ENCODE results near the gene MMP27. TPM values are rescaled to one million over a fixed set of nuclear protein-coding genes. Genes with fewer than 3 reads are reported as not detected.

MMP27 gene
- total and polyA plus RNA-seq, 2 donors (not counting 1 experiment from before 2014, with no cell fraction given), result 0.08 to 0.17 TPM

DNA sequence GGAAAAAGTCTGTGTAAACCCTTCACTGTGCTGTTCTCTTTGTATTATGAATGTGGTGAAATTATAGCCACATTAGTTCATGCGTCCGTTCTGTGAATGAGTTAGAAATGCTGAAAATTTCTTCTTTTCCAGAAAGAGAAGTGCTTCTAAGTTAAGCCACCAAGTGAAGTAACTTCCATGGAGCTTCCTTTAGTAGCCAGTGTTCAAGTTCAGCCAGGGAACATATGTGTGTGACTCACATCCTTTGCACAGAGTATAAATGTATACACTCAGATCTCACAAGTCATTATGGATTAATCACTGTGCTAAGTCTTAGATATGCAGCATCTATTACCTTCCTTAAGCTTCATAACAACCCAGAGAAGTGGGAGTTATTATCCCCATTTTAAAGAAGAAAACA lies 22.3 kb upstream of the MMP27 start:
- peak; percentile 80 to 88 for DNase-seq (ENCODE audit: low read depth in 2 of 2)
- no peaks in the 10 kb centered on the region for H3K9me3 ChIP-seq (ENCODE audit: control insufficient read depth, insufficient read depth, low read depth, low read length)
- no peak overlapping the region for H3K4me3 ChIP-seq (replicated peaks in 1 of 4; ENCODE audit: control extremely low read depth in 1 of 4, insufficient read depth in 1 of 4, low read depth in 3 of 4, low read length in 4 of 4)
- no peak overlapping the region for H2AFZ ChIP-seq (ENCODE audit: low read length)
- no peaks in the 10 kb centered on the region for H3K36me3 ChIP-seq (ENCODE audit: control insufficient read depth, insufficient read depth, low read length)
- no peak overlapping the region for H3K9ac ChIP-seq (ENCODE audit: insufficient read depth, low read length)
- peak overlapping the region; percentile 40 for H3K27ac ChIP-seq (ENCODE audit: insufficient read depth, low read length)
- H3K79me2 ChIP-seq (ENCODE audit: control insufficient read depth, insufficient read depth, low read length), result no peaks in the 10 kb centered on the region
- H3K27me3 ChIP-seq (ENCODE audit: control insufficient read depth, insufficient read depth, low read length), result no peaks in the 10 kb centered on the region
- H3K4me1 ChIP-seq (ENCODE audit: control insufficient read depth, extremely low read depth, insufficient read depth, low read length), result peaks cover 12% of the 10 kb centered on the region
- no peaks in the 10 kb centered on the region for H4K20me1 ChIP-seq (ENCODE audit: control insufficient read depth, extremely low read depth, insufficient read depth, low read length)
- peak overlapping the region; percentile 15 for H3K4me2 ChIP-seq (ENCODE audit: extremely low read depth, insufficient read depth, low read length)
- TF ChIP-seq EZH2 (IDR thresholded peaks at IDR 0.05; ENCODE audit: low read length, missing control alignments), result no peak
- TF ChIP-seq, protein P1, sequence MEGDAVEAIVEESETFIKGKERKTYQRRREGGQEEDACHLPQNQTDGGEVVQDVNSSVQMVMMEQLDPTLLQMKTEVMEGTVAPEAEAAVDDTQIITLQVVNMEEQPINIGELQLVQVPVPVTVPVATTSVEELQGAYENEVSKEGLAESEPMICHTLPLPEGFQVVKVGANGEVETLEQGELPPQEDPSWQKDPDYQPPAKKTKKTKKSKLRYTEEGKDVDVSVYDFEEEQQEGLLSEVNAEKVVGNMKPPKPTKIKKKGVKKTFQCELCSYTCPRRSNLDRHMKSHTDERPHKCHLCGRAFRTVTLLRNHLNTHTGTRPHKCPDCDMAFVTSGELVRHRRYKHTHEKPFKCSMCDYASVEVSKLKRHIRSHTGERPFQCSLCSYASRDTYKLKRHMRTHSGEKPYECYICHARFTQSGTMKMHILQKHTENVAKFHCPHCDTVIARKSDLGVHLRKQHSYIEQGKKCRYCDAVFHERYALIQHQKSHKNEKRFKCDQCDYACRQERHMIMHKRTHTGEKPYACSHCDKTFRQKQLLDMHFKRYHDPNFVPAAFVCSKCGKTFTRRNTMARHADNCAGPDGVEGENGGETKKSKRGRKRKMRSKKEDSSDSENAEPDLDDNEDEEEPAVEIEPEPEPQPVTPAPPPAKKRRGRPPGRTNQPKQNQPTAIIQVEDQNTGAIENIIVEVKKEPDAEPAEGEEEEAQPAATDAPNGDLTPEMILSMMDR (conservative IDR thresholded peaks at IDR 0.05 in 1 of 2, IDR thresholded peaks at IDR 0.05 in 1 of 2; ENCODE audit: low read depth in 1 of 2, low read length in 2 of 2), result no peak

GRCh38 chr11:102724904-102725500 lies 19.4 kb upstream of the MMP27 start, which contains the start of gene MMP8:
TSS of gene MMP8 (minus strand) at chr11:102724954. CDS start at chr11:102724855, 99 bp downstream.
- no peaks in the 10 kb centered on the region for H3K36me3 ChIP-seq (ENCODE audit: control insufficient read depth, insufficient read depth, low read length)
- H2AFZ ChIP-seq (ENCODE audit: low read length), result no peak within 1 kb of the TSS
- H4K20me1 ChIP-seq (ENCODE audit: control insufficient read depth, extremely low read depth, insufficient read depth, low read length), result no peaks in the 10 kb centered on the region
- H3K4me3 ChIP-seq (replicated peaks in 1 of 4; ENCODE audit: control extremely low read depth in 1 of 4, insufficient read depth in 1 of 4, low read depth in 3 of 4, low read length in 4 of 4), result no peak within 1 kb of the TSS
- H3K9me3 ChIP-seq (ENCODE audit: control insufficient read depth, insufficient read depth, low read depth, low read length), result no peaks in the 10 kb centered on the region
- no peaks in the 10 kb centered on the region for H3K79me2 ChIP-seq (ENCODE audit: control insufficient read depth, insufficient read depth, low read length)
- H3K4me2 ChIP-seq (ENCODE audit: extremely low read depth, insufficient read depth, low read length), result no peak within 1 kb of the TSS
- H3K27me3 ChIP-seq (ENCODE audit: control insufficient read depth, insufficient read depth, low read length), result no peaks in the 10 kb centered on the region
- DNase-seq (ENCODE audit: low read depth in 2 of 2), result peak in 1 of 2 donors; percentile 84
- no peak within 1 kb of the TSS for H3K27ac ChIP-seq (ENCODE audit: insufficient read depth, low read length)
- no peak within 1 kb of the TSS for H3K9ac ChIP-seq (ENCODE audit: insufficient read depth, low read length)
- peaks cover 6% of the 10 kb centered on the region for H3K4me1 ChIP-seq (ENCODE audit: control insufficient read depth, extremely low read depth, insufficient read depth, low read length)
- no peak for TF ChIP-seq EZH2 (IDR thresholded peaks at IDR 0.05; ENCODE audit: low read length, missing control alignments)
- TF ChIP-seq, protein P1 (conservative IDR thresholded peaks at IDR 0.05 in 1 of 2, IDR thresholded peaks at IDR 0.05 in 1 of 2; ENCODE audit: low read depth in 1 of 2, low read length in 2 of 2), result no peak

DNA sequence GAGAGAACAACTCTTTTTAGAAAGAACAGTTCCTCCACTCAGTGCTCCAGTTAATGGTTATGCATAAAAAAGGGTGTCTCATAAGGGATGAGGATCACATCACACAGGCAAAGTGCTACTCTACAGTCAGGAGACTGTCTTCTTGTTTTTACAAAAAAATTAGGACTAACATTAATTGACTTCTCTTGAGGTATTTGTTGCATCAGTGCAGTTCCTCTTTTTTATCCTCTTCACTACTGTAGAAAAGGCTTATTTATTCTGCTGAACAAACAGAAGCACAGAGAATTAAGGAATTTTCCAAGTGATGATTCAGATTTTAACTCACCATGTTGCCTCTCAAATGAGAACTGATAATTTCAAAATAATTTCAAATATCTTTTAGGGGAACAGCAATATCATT lies 17.3 kb upstream of the MMP27 start:
- no peak overlapping the region for H3K9ac ChIP-seq (ENCODE audit: insufficient read depth, low read length)
- H2AFZ ChIP-seq (ENCODE audit: low read length), result no peak overlapping the region
- no peaks in the 10 kb centered on the region for H3K27me3 ChIP-seq (ENCODE audit: control insufficient read depth, insufficient read depth, low read length)
- TF ChIP-seq, protein P1 (conservative IDR thresholded peaks at IDR 0.05 in 1 of 2, IDR thresholded peaks at IDR 0.05 in 1 of 2; ENCODE audit: low read depth in 1 of 2, low read length in 2 of 2), result no peak
- no peak for TF ChIP-seq EZH2 (IDR thresholded peaks at IDR 0.05; ENCODE audit: low read length, missing control alignments)
- no peak for DNase-seq (ENCODE audit: low read depth in 2 of 2)
- no peak overlapping the region for H3K4me2 ChIP-seq (ENCODE audit: extremely low read depth, insufficient read depth, low read length)
- no peak overlapping the region for H3K27ac ChIP-seq (ENCODE audit: insufficient read depth, low read length)
- no peaks in the 10 kb centered on the region for H3K79me2 ChIP-seq (ENCODE audit: control insufficient read depth, insufficient read depth, low read length)
- no peaks in the 10 kb centered on the region for H3K36me3 ChIP-seq (ENCODE audit: control insufficient read depth, insufficient read depth, low read length)
- H3K4me1 ChIP-seq (ENCODE audit: control insufficient read depth, extremely low read depth, insufficient read depth, low read length), result peaks cover under 1% of the 10 kb centered on the region
- H4K20me1 ChIP-seq (ENCODE audit: control insufficient read depth, extremely low read depth, insufficient read depth, low read length), result no peaks in the 10 kb centered on the region
- H3K4me3 ChIP-seq (replicated peaks in 1 of 4; ENCODE audit: control extremely low read depth in 1 of 4, insufficient read depth in 1 of 4, low read depth in 3 of 4, low read length in 4 of 4), result no peak overlapping the region
- H3K9me3 ChIP-seq (ENCODE audit: control insufficient read depth, insufficient read depth, low read depth, low read length), result no peaks in the 10 kb centered on the region
